ENCODE measurements around the gene WDPCP.

WDPCP gene

DNA sequence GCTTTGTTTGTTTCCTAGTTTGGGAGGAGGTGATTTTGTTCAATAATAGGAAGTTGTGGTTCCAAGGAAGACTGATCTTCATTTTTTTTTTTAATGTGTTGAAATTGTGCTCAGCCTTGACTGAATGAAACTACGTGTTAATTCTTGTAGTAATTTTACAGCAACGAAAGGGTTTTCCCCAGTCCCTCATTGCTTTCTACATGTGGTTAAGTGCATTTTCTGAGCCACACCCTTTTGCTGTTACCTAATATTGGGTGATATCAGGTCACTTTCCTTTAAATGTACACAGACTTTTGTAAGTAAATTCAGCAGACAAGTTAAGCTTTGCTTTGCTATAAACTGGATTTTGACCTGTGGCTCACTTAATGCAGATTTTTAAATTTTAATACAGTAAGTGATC, 464.1 kb downstream of the WDPCP start:
- Histone ChIP-seq H3K79me2 (ENCODE audit: control insufficient read depth, low read length) (no peaks in the 10 kb centered on the region), H3K4me2 (ENCODE audit: low read length) (no peak overlapping the region), H3F3A (ENCODE audit: control insufficient read depth, insufficient read depth) (no peaks in the 10 kb centered on the region)

DNA sequence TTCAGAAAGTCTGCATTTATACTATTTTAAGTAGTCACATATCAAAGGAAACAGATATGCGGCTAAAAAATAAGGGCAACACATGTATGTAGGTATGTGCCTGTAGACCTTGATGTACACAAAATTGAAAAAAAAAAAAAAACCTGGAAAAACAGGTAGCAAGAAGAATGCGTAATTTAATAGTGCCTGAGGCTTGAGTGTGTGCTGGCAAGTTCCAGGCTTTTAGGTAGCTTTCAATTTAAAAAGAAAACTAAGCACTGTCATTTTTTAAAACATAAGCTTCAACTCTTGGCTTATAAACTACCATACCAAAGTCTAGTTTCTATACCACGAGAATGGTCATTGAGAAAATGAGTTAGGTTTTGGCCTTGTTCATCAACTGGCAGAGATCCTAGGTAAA, 465.4 kb downstream of the WDPCP start:
- H3K79me2 ChIP-seq (ENCODE audit: control insufficient read depth, low read length), result no peaks in the 10 kb centered on the region
- peaks cover 7% of the 10 kb centered on the region for H3K4me1 ChIP-seq (ENCODE audit: control insufficient read depth, low read length)
- H3K9me3 ChIP-seq (ENCODE audit: control insufficient read depth, insufficient read depth, low read length), result no peaks in the 10 kb centered on the region
- no peak overlapping the region for H3K4me3 ChIP-seq (ENCODE audit: low read length)
- TF ChIP-seq EZH2phosphoT487 (IDR thresholded peaks at IDR 0.05; ENCODE audit: borderline replicate concordance, low read length), result no peak
- TF ChIP-seq, protein P1, sequence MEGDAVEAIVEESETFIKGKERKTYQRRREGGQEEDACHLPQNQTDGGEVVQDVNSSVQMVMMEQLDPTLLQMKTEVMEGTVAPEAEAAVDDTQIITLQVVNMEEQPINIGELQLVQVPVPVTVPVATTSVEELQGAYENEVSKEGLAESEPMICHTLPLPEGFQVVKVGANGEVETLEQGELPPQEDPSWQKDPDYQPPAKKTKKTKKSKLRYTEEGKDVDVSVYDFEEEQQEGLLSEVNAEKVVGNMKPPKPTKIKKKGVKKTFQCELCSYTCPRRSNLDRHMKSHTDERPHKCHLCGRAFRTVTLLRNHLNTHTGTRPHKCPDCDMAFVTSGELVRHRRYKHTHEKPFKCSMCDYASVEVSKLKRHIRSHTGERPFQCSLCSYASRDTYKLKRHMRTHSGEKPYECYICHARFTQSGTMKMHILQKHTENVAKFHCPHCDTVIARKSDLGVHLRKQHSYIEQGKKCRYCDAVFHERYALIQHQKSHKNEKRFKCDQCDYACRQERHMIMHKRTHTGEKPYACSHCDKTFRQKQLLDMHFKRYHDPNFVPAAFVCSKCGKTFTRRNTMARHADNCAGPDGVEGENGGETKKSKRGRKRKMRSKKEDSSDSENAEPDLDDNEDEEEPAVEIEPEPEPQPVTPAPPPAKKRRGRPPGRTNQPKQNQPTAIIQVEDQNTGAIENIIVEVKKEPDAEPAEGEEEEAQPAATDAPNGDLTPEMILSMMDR (IDR thresholded peaks at IDR 0.05; ENCODE audit: low read depth, low read length, poor library complexity, severe bottlenecking), result no peak
- no peaks in the 10 kb centered on the region for H4K20me1 ChIP-seq (ENCODE audit: control insufficient read depth, insufficient read depth, low read depth, low read length)
- no peaks in the 10 kb centered on the region for H3K36me3 ChIP-seq (ENCODE audit: control insufficient read depth, low read length)
- no peak overlapping the region for H3K27ac ChIP-seq (ENCODE audit: low read depth, low read length)
- H3K27me3 ChIP-seq (ENCODE audit: control insufficient read depth, low read length), result no peaks in the 10 kb centered on the region
- H3F3A ChIP-seq (ENCODE audit: control insufficient read depth, insufficient read depth), result no peaks in the 10 kb centered on the region
- no peak overlapping the region for H3K4me2 ChIP-seq (ENCODE audit: low read length)
- H3K9me2 ChIP-seq (replicated peaks; ENCODE audit: control insufficient read depth, low read length), result no peaks in the 10 kb centered on the region

More for the DNA sequence above, 464.1 kb downstream of the WDPCP start:
- H3K27ac ChIP-seq (ENCODE audit: low read depth, low read length), result no peak overlapping the region
- H3K4me3 ChIP-seq (ENCODE audit: low read length), result no peak overlapping the region
- H3K9me3 ChIP-seq (ENCODE audit: control insufficient read depth, insufficient read depth, low read length), result no peaks in the 10 kb centered on the region
- no peaks in the 10 kb centered on the region for H3K9me2 ChIP-seq (replicated peaks; ENCODE audit: control insufficient read depth, low read length)
- no peaks in the 10 kb centered on the region for H3K36me3 ChIP-seq (ENCODE audit: control insufficient read depth, low read length)
- peaks cover 7% of the 10 kb centered on the region for H3K4me1 ChIP-seq (ENCODE audit: control insufficient read depth, low read length)
- TF ChIP-seq EZH2phosphoT487 (IDR thresholded peaks at IDR 0.05; ENCODE audit: borderline replicate concordance, low read length), result no peak
- TF ChIP-seq, protein P1 (IDR thresholded peaks at IDR 0.05; ENCODE audit: low read depth, low read length, poor library complexity, severe bottlenecking), result no peak
- H3K27me3 ChIP-seq (ENCODE audit: control insufficient read depth, low read length), result no peaks in the 10 kb centered on the region
- H4K20me1 ChIP-seq (ENCODE audit: control insufficient read depth, insufficient read depth, low read depth, low read length), result no peaks in the 10 kb centered on the region

DNA sequence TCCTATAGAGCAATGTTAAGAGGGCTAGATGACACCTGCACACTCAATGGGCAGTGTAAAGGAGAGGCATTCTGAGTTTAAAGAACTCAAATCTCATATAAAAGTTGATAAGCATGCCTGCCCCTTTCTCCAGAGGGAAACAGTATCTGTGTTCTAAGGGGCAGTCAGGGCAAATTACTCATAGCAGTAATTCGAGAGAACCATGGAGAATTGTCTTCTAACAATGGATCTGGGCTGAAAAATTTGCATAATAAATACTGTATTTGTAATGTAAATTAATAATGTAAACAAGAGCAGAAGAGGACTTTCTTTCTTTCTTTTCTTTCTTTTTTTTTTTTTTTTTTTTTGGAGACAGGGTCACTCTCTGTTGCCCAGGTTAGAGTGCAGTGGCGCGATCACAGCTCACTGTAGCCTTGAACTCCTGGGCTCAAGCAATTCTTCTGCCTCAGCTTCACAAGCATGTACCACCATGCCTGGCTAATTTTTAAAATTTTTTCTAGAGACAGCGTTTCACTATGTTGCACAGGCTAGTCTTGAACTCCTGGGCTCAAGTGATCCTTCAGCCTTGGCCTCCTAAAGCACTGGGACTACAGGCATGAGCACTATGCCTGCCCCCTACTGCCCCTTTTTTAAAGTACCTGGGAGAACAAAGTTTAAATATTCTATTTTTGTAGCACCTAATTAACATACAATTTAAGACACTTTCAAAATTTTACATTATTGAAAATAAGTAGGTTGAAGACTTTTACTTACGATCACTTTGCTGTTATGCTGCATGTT, 467.0 kb downstream of the WDPCP start:
- no peaks in the 10 kb centered on the region for H3K36me3 ChIP-seq (ENCODE audit: control insufficient read depth, low read length)
- no peaks in the 10 kb centered on the region for H4K20me1 ChIP-seq (ENCODE audit: control insufficient read depth, insufficient read depth, low read depth, low read length)
- H3K9me2 ChIP-seq (replicated peaks; ENCODE audit: control insufficient read depth, low read length), result no peaks in the 10 kb centered on the region
- no peaks in the 10 kb centered on the region for H3F3A ChIP-seq (ENCODE audit: control insufficient read depth, insufficient read depth)
- no peaks in the 10 kb centered on the region for H3K27me3 ChIP-seq (ENCODE audit: control insufficient read depth, low read length)
- no peaks in the 10 kb centered on the region for H3K79me2 ChIP-seq (ENCODE audit: control insufficient read depth, low read length)
- H3K27ac ChIP-seq (ENCODE audit: low read depth, low read length), result no peak overlapping the region
- H3K4me2 ChIP-seq (ENCODE audit: low read length), result no peak overlapping the region
- no peaks in the 10 kb centered on the region for H3K9me3 ChIP-seq (ENCODE audit: control insufficient read depth, insufficient read depth, low read length)
- H3K4me3 ChIP-seq (ENCODE audit: low read length), result no peak overlapping the region
- H3K4me1 ChIP-seq (ENCODE audit: control insufficient read depth, low read length), result peaks cover 7% of the 10 kb centered on the region
- TF ChIP-seq, protein P1 (IDR thresholded peaks at IDR 0.05; ENCODE audit: low read depth, low read length, poor library complexity, severe bottlenecking), result no peak
- TF ChIP-seq EZH2phosphoT487 (IDR thresholded peaks at IDR 0.05; ENCODE audit: borderline replicate concordance, low read length), result no peak
